A204.1 (cell line): ENCODE results near the gene ALX4.

Experiments used
- FAIRE-seq: peaks from 2 replicates; lab custom pipeline; 2012; peaks lifted over from hg19 to GRCh38; lab: Jason Lieb, UNC

Gene ALX4

DNA sequence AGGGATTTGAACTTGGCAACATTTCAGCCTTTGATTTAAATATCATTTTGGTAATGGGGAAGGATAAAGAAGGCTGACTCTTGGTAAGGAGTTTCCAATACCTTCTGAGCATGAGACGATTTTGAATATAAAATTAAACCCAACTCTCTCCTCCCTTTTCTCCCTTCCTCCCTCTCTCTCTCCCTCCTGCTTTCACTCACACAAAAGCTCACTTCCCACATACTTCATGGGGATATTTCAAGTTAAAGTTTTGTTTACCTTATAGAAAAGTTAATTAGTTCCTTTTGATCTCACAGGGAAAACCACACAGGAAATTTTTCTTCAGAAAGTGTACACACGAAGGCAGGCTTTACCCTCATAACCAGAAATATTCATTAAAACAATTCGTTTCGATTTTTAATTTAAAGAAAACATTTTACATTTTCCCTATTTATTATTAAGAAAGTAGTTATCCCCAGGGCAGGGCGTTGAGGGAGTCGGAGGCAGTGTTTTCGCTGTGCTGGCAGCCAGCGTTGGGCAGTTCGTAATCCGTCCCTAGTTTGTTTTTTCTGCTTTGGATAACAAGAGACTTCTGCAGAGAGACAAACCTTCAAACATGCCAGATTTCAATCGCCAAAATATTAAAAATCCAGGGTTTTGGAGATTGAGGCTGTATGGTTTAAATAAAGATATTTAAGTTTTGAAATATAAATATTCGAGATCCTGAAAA lies 25.3 kb upstream of the ALX4 start:
- FAIRE-seq: no peak

- no peak for FAIRE-seq
Measured at GRCh38 chr11:44334356-44335004, 24.5 kb upstream of the ALX4 start.

DNA sequence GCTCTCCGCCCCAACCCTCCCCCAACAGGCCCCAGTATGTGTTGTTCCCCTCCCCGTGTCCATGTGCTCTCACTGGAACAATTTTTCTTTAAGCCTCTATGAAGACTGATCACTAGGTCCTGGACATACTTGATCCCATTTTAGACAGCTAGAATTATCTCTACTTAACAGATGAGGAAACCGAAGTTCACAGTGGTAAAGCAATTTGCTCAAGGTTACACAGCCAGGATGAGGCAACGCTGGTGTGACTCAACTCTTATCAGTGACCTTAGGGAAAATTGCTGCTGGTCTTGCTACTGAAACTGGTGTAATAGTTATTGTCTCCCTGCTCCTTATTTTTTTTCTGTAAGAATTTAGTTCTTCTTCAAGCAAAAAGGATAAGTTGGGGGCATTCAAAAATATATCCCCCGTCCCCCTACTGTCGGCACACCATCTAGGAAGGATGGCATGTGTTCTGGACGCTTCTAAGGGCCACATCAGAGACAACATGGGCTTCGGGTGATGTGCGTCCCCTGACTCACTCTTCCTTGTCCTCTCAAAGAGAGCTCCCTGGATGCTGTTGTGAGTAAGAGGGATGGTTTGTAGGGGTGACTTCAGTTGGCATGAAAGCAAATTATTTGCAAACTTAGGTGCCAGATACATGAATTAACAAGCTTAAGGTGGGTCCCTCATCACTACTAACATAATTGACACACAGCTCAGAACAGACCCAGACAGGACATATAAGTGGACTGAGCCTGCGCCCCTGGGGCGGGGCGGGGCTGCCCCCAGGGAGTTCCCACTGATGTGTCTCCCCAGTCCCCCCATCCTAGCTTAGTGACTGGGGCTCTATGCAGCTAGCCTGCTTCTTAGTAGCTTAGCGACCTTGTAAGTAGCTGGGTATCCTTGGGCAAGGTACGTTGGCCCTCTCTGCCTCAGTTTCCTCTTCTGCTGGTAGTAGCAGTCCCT lies 23.6 kb upstream of the ALX4 start:
- no peak for FAIRE-seq

GRCh38 chr11:44332665-44333064 lies 22.7 kb upstream of the ALX4 start:
- no peak for FAIRE-seq

- FAIRE-seq: no peak
Measured at GRCh38 chr11:44329472-44330230, 19.7 kb upstream of the ALX4 start.

DNA sequence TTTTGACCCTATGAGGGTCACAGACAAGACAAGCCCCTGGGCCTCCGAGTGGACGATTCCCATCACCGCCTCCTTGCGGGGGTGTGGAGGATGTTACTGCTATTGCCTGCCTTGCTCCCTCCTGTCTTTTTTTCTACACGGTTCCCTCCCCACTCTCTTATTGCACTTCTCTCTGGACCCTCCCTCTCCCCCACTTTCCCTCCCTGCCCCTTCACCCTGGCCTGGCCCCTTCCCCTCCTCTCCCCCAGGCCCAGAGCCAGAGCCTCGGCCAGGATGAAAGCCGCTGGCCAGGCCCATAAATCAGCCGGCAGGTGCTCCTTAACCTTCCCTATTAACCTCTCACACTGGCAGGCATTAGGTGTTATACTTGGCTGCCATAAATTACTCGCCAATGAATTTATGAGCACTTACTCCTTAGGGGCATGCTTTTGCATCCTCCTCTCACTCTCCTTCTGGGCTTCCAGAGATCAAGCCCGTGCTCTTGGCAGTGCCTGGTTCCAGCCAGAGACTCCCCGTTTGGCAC lies 18.3 kb upstream of the ALX4 start:
- FAIRE-seq: no peak

DNA sequence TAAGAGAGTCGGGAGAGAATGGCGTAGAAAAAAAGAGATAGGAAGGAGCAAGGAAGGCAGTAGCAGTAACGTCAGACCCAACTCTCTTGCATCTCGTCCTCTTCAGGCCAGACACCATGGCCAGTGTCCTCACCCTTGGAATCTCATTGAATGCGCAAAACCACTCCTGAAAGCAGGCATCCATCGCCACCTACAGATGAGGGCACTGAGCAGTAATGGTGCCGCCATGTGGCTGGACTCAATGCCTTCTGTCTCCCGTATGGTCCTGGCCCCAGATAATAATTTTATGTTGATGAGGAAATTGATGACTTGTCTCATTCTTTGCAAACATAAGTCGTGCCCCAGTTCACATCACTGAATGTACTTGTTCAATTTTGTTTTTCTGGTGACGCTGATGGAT lies 17.8 kb upstream of the ALX4 start:
- no peak for FAIRE-seq

- FAIRE-seq: no peak
Measured at GRCh38 chr11:44326615-44327475, 16.9 kb upstream of the ALX4 start.

- no peak for FAIRE-seq
Measured at GRCh38 chr11:44325698-44326097, 15.8 kb upstream of the ALX4 start.

GRCh38 chr11:44324749-44325525 lies 15.0 kb upstream of the ALX4 start:
- FAIRE-seq: no peak

GRCh38 chr11:44324222-44324621 lies 14.3 kb upstream of the ALX4 start:
- FAIRE-seq: no peak

GRCh38 chr11:44322243-44322642 lies 12.3 kb upstream of the ALX4 start:
- no peak for FAIRE-seq

- FAIRE-seq: no peak
Measured at GRCh38 chr11:44321059-44321458, 11.1 kb upstream of the ALX4 start.

DNA sequence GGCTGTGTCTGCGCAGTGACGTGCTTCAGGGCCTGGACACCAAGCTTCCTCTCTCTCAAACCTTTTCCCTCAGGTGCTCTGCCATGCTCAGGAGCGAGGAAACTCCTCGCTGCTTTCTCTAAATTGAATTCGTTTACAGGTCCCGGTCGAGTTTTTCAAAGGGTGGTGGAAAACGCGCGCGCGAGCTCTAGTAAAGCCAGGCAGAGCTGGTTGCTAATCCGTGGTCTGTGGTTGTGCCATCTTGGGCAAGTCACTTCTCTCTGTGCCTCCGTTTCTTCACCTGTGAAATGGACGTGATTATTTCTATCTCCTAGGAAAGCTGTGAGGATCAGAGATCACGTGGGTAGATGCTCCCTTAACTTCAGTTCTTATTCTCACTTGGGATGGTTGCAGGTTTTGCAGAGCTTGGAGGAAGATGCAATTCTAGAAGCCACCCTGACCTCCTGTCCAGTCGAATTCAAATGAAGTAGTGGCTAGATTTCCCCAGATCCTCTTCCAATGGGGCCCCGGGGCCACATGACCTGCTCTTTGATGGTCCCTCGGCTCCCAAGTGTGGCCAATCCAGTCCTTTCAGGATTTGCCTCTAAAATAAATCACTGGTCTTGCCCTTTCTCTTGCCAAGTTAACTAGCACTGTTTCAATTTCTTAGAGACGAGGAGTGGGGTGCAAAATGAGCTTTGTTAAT lies 10.5 kb upstream of the ALX4 start:
- FAIRE-seq: no peak

GRCh38 chr11:44319552-44320288 lies 9.8 kb upstream of the ALX4 start:
- FAIRE-seq: no peak

- FAIRE-seq: no peak
Measured at GRCh38 chr11:44319170-44319551, 9.2 kb upstream of the ALX4 start.

DNA sequence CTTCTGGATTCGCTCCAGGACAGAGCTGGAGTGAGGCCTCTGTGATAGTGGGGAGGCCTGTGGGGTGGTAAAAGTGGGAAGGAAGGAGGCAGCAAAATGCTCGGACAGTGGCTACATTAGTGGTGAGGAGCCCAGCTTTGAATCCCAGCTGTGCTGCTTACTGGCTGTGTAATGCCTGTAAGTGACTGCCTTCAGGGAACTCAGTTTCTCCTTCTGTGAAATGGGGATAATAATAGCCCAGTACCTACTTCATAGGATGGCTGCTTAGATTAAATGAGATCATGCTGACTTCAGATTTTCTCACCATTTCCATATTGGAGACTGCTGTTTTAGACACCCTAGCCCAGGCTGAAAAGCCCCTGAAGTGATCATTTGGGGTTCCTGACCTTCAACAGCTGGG lies 8.4 kb upstream of the ALX4 start:
- no peak for FAIRE-seq

GRCh38 chr11:44316659-44317240 lies 6.8 kb upstream of the ALX4 start:
- FAIRE-seq: no peak
